EL (cell line): ENCODE results near the gene HMGCS1.
A peak's percentile ranks its signal among the peaks of the same experiment; 100 is the strongest.
"Not testable (repeated sequence)": the region's sequence is repeated elsewhere in the genome, so short reads cannot be mapped to it uniquely, and the experiment has no call there.

Experiments
- DNase-seq: peaks from one replicate; pipeline ENCODE4 v3.0.0-alpha.2; 2016

HMGCS1 gene

DNA sequence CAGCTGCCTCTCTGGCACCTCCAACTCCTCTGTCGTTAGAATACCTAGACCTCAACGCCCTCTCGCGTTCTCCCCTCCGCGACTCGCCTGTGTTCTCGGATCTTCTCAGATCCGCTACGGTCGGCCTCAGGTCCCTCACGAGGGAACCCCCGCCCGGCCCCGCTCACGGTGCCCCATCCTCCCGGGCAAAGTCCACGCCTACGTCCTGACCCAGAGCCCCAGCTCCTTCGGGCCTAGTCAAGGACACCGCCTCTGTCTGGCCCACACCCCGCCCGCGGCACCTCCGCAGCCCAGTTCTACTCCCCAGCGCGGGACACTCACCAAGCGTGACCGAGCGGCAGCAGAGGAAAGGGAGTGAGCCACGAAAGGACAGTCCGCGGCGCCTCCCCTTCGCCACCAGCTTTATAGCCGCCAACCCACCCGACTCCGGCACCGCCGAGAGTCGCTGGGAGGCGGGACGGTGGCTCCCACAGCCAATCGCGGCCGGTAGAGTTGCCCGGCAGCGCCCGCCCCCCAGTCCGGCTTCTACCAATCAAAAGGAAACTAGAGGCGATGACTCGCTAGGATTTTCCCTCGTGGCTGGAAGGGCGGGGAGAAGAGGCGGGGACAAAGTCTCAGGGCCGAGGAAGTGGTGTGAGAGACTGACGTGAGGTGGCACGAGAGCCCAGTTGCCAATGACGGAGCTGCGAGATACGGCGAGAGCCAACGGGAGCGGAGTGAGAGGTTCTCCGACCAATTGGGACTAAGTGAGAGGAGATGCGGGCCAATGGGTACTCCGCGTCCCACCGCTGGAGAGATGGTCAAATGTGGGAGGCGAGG lies at the start of gene HMGCS1:
HMGCS1 (minus strand) TSS at position 378 of the 819 bp plus-strand sequence. CDS start 14,447 bp downstream, outside the sequence.
- peak; percentile 100 for DNase-seq

DNA sequence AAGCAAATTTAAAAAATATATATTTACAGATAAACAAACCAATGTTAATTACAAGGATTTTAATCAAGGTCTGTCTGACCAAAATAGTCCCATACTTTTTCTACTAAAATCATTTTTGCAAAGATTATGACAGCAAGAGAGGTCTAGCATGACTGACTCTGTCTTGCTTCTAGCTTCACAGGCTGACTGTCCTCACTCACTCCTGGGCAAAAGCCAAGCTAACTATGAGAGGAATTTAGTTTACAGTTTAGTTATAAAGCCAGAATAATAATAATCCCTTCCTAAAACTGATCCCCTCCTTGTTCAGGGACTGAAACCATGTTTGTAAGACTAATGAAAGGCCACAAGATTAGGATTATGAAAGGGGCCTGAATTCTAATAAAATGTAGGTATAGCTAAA lies 45.5 kb upstream of the HMGCS1 start:
- no peak for DNase-seq

DNA sequence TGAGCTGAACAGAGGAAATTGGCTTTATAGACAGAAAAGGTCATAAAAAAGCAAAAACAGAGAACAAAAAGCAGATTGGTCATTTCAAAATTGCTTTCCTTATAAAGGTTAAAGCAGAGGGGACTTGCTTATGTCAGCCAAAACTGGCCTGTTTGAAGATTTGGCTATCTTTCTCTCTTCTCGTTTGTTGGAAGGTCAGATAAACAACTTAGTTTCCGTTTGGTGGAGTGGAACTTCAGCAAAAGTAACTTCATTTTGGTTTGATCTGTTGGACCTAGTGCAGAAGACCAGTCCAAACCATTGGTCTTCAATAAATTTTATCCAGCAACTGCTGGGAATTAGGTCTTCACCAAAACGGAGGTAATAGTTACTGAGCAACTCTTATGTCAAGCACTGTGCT lies 45.1 kb upstream of the HMGCS1 start:
- no peak for DNase-seq

DNA sequence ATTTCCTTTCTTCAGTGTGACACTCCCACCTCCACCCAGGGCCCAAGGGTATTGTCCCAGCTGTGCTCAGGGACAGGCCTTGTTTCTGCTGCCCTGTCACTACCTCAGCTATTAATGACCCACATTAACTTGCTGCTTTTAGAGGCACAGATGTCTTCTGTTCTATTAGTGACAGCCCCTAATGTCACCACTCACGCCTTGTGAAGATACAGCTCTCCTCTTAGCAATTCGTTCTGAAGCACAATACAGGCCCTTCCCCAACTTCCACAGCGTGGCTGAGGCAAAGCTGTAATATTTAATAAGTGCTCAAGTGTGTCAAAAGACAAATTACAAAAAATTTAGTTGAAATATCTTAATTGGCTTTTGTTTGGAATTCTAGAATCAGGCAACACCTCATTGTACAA lies 44.7 kb upstream of the HMGCS1 start:
- no peak for DNase-seq

DNA sequence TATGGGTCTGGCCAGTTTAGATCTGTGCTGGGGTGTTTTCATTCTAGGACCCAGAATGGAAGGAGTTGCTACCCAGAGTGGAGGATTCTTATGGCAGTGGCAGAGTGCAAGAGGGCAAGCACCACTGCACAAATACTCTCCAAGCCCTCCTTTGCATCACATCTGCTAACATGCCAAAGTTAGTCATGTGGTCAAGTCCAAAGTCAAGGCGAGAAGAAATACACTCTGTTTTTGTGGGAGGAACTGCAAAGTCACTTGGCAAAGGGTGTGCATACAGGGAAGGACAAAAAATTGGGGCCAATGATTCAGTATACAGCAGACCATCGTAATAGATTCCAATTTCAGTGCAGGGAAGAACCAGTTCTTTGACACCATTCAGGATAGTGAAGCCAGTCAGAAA lies 43.9 kb upstream of the HMGCS1 start:
- DNase-seq: no peak

DNA sequence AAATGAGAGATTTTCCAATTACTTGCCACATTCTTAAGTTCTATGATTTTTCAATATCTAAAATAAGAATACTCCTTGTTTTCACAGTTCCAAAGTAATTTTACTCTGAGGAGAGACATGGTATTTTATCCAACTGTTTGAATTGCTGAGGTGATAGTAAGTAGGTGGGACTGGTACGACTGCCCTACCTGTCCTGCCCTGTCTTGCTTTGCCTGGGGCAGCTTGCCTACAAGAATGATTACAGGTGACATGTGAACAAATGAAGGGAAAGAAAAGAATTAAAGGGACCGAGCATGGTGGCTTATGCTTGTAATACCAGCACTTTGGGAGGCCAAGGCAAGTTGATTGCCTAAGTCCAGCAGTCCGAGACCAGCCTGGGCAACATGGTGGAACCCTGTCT lies 41.6 kb upstream of the HMGCS1 start:
- DNase-seq: no peak

DNA sequence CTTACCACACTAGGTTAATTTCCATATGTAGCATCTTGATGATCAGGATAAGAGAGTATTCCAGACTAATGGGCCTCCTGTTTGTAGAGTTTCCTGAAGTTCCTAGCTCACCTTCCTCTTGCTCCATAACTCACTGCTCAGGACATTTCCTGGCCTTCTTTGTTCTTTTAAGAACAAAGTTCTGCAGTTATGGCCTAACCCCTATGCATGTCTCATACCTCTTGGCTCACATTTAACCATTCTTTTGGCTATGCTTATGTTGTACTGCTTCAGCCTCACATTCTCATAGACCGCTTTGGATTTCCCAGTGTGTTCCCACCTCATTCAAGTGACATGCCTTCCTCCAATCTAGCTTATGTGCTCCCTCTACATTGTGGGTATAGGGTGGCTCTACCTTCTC lies 40.5 kb upstream of the HMGCS1 start:
- DNase-seq: no peak

DNA sequence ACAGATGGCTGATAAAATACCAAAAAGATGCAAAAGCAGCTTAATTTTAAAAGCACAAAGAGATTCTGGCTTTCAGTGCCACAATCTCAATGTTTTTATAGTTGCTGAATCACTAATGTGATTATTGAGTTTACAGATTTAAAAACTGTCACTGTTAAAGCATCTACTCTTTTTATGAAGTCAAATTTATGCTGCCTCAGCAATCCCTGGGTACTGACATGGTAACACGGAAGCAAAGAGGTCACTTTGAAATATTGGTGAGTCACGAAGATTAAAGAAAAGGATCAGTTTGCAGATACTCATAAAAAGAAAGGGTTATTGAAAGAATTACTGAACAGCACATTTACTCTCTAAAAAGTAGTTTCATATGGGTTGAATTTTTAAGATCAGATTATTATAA lies 39.7 kb upstream of the HMGCS1 start:
- DNase-seq: no peak

DNA sequence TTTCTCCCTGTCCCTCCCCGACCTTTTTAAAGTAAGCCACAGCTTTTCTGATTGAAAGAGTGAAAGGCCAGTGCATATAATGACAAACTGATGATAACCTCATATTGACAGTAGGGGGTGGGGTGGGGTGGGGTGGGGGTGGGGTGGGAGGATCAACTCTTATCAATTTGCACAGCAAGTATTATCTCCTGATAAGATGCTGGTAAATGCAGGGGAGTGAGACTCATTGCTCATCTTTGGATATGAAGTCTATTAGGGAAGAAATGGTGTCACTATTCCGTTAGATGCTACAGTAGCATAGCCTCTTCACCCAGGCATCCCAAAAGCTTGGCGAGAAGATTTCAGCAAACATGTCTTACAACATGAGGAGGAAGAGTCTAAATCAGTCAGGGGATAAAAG lies 38.9 kb upstream of the HMGCS1 start:
- DNase-seq: no peak

DNA sequence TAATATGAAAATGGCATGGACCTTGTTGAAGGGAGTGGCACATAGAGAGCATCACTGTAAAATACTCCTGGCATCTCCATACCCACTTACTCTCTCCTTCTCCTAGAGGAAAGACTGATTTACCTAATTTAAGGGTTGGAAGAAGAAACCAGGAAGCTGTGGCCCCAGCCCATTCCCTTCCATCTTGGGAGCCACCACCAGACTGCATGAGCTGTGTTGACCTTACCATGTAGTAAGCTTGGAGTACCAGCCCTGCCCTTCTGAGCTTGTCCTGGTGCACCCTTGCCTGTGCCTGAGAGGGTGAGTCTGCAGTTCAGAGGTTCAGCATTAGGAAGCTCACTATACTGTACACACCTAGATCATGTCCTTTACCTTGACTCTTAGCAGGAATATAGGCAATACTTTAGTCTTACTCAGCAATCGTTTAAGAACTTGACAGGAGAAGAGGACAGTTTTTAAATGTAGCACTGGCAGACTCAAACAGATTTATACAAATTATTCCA lies 35.7 kb upstream of the HMGCS1 start:
- DNase-seq: no peak

DNA sequence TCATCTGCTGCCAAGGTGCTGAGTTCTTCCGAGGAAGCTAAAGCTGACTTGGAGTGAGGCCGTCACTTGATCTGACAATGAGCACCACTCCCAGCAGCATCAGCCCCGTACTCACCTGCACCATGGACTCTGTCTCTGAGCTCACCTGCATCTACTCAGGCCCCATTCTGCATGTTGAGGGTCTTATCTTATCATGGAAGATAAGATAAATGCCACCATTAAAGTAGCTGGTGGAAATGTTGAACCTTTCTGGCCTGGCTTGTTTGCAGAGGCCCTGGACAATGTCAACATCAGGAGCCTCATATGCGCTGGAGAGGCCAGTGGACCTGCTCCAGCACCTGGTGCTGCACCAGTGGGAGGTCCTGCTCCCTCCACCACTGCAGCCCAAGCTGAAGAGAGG lies 35.0 kb upstream of the HMGCS1 start:
- DNase-seq: no peak

DNA sequence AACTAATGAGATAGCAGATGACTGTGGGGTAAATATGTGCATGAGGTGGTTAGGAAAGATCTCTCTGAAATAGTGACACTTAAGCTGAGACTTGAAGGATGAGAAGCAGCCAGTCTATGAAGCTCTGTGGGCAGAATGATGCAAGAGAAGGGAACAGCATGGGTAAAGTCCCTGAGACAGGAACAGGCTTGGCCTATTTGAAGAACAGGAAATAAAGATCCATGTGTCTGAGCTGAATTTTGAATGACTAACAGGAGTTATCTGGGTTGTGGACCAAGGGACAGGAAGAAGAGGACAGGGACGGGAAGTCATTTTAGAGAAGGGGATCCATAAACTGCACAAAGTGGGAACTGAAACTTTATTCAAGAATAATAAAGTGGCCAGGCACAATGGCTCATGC lies 25.6 kb upstream of the HMGCS1 start:
- no peak for DNase-seq

DNA sequence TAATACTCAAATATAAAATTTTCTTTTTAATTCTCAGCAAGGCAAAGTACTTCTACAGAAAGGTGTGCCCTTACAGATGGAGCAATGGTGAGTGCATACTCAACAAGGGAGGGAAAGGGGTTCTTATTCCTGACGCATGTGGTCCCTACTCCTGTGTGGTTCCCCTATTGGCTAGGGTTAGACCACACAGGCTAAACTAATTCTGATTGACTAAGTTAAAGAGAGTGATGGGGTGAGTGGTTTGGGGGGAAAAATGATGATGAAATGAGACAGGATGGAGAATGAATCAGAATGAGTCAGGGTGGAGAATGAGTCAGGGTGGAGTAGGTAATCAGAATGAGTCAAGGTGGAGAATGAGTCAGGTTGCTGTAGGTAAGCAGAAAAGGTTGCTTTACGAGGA lies 22.9 kb upstream of the HMGCS1 start:
- DNase-seq: no peak

DNA sequence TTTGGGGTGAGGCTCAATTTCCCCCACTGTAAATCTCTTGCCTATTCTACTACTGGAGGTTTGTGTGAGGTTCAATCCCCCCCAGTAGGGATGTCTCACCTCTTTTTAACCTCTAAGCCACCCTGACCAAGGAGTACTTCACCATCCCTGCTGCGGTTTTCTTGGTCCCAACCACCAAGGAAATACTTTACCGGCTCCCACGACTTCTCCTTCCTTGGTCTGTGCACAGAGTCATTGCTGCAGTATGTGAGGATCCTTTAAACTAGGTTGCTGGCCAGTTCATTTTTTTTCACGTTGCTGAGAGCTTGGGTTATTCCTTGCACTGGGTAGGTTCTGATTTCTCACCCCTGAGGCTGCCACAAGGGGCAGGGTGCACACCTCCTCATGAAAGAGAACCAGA lies 22.5 kb upstream of the HMGCS1 start:
- DNase-seq: no peak

DNA sequence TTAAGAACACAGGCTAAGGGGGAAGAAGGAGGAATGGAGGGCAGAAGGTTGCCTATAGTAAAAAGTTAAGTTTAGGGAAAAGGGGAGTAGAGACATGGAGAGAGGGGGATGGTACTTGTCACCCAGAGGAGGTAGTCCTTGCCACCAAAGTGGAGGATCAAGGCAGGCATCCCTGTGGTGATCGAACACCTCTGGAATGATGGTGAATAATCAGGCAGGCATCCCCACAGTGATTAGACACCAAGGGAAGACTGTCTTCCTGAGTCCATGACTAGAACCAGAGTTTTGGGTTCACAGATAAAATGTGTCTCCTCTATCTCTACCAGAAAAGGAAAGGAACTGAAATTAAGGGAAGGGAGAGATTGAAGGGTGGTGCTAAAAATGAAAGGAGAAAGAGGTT lies 19.2 kb upstream of the HMGCS1 start:
- DNase-seq: peak; percentile 61

DNA sequence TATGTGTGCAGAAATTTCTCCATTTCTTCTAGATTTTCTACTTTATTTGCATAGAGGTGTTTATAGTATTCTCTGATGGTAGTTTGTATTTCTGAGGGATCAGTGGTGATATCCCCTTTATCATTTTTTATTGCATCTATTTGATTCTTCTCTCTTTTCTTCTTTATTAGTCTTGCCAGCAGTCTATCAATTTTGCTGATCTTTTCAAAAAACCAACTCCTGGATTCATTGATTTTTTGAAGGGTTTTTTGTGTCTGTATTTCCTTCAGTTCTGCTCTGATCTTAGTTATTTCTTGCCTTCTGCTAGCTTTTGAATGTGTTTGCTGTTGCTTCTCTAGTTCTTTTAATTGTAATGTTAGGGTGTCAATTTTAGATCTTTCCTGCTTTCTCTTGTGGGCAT lies 12.4 kb upstream of the HMGCS1 start:
- DNase-seq: not testable (repeated sequence)

DNA sequence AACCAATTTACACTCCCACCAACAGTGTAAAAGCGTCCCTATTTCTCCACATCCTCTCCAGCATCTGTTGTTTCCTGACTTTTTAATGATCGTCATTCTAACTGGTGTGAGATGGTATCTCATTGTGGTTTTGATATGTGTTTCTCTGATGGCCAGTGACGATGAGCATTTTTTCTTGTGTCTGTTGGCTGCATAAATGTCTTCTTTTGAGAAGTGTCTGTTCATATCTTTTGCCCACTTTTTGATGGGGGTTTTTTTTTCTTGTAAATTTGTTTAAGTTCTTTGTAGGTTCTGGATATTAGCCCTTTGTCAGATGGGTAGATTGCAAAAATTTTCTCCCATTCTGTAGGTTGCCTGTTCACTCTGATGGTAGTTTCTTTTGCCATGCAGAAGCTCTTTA lies 10.3 kb upstream of the HMGCS1 start:
- not testable (repeated sequence) for DNase-seq

DNA sequence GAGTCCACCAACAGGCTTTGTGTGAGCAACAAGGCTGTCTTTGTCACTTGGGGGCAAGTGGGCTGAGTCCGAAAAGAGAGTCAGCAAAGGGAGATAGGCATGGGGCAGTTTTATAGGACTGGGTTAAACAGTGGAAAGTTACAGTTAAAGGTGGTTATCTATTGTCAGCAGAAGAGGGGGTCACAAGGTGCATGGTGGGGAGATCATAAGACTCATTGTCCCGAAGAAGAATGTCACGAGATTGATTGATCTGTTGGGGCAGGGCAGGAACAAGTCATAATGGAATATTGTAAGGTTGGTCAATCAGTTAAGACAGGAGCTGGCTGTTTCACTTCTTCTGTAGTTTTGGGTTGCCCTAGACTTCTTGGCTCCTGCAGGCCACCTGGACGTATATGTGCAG lies 7.6 kb upstream of the HMGCS1 start:
- no peak for DNase-seq

DNA sequence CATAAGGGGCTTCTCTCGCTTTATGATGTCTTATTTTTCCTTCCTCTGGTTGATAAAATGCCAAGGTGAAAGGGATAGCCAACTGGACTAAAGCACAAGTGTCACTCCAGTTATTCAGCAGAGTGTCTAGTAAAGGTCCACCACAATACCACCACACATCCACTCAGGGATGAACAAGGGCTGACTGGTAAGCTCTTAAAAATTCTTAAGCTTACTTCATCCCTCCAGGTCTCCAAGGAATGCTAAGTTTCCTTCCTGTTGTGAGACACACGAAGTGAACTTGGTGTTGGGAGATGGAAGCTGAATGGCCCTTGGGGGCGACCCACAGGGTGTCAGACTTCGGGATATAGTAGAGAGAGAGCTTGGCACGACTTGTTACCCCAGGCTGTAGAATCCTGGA lies 3.2 kb upstream of the HMGCS1 start:
- no peak for DNase-seq

DNA sequence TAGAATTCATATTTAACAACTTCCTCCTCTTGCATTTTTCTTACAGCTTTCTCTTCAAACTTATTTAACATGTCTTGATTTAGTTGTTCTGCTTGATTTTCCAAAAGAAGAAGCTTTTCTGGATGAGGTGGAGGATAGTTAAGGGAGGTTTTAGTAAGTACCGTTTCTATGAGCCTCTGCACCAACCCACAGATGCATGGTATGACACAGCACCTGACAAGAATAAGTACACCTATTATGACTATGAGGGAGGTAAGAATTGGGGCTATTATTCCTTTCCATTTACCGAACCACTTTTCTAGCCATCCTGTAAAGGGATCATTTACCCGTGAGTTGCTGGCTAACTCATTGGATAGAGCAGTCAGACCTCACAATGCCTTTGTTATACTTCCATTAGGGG lies 2.5 kb upstream of the HMGCS1 start:
- DNase-seq: no peak

DNA sequence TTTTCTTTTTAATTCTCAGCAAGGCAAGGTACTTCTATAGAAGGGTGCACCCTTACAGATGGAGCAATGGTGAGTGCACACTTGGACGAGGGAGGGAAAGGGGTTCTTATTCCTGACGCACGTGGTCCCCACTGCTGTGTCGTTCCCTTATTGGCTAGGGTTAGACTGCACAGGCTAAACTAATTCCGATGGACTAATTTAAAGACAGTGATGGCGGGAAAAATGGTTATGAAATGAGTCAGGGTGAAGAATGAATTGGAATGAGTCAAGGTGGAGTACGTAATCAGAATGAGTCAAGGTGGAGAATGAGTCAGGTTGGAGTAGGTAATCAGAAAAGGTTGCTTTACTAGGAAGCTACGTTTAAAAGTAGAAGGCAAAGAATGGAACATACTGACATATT lies 2.1 kb upstream of the HMGCS1 start:
- peak; percentile 39 for DNase-seq

DNA sequence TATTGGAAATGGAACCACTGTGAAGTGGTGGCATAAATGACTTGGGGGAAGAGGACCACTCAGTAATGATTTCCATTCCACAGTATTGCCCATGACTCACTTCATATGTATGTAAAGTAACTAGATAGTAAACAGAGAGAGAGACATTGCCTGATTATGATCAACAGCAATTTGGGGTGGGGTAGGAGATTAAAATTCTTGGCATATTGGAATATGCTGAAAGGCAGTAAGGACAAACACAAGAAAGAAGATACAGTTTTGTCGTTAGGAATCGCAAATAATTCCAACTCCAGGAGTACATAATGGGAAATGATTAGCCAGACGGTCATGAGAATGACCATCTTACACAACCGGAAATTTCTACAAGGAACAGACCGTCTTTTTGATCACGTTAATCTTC lies 1.5 kb upstream of the HMGCS1 start:
- no peak for DNase-seq

DNA sequence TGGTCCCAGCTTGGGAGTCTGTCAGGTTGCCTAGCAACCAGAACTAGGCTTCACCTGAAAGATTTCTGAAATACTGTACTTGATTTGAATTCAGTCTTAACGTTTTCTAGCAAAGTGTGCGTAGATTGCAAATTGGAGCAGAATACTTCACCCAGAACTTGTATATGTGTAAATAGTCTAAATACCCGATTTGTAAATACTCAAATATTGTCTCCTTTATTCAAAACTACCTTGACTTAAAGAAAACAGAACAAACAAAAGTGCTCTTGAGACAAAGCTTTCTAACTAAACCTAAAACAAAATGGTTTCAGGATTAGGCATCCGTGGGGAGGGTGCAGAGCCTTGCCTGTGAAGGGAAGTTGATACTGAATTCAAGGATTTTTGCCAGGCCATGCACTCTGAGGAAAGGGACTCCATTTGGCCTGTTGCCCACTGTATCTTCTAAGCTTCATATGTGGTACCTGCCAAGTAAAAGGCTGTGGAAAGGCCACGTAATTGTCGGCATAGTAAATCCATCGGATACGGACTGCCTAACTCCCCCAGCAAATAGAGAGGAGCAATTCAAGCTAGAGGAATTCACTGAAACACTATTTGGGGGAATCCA lies 744 bp upstream of the HMGCS1 start:
- no peak for DNase-seq

DNA sequence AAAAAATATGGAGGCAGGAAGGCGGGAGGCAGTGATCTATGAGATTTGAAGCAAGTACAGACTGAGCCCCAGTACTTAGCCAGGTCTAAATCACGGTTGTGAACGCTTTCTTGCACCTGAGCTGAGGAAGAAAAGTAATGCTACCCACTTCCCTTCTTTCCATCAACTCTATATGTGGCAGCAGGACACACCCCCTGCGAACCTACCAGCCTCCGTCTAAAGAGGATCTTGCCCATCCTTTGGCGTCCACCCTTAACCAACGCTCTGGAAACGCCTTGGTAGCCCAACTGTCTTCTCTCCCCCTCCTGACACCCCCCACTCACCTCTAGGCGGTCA lies 545 bp downstream of the HMGCS1 start:
- DNase-seq: peak; percentile 39
